HCT116 (cell line): ENCODE data around the gene NUP54. TPM values are rescaled to one million over a fixed set of nuclear protein-coding genes. Genes with fewer than 3 reads are reported as not detected.

Source experiments
- ATAC-seq: fragments of 200-7000 bp; cut with Tn5 transposase; 2 replicates; pipeline ENCODE4 v1.9.1; 2020; ENCODE audit warnings: mild to moderate bottlenecking, moderate library complexity
- BruUV-seq: library from RNA; stranded (reverse); fragments of 400-500 nt; replicated peaks from 2 replicates; lab custom pipeline; 2021; lab: Mats Ljungman, UMichigan
- CTCF ChIA-PET: fragments of 300-600 bp; sonication (Branson Sonifier 250); formaldehyde crosslinking; loops from one replicate; lab custom pipeline; 2021; ENCODE audit warnings: antibody characterized with exemption; lab: Charles Lee
- POLR2A ChIA-PET: fragments of 300-600, 350-600 bp; sonication (Branson Sonifier 250); formaldehyde crosslinking; loops from one replicate; lab custom pipeline; 2021; ENCODE audit warnings: antibody characterized with exemption; lab: Charles Lee
- RAD21 ChIA-PET, 2 experiments: fragments of 300-600 bp; sonication (Branson Sonifier 250); formaldehyde crosslinking; loops; one replicate each; lab custom pipeline; 2023; ENCODE audit warnings: low total read pairs in 2 of 2; ENCODE audit not compliant: uncharacterized antibody in 2 of 2, unreplicated experiment in 2 of 2, low non-redundant PET in 1 of 2; lab: Charles Lee
- DNase-seq: peaks from one replicate; pipeline ENCODE4 v3.0.0-alpha.2; 2010; ENCODE audit warnings: low read depth, low spot score
- H2AFZ ChIP-seq: fragments of 200-600 bp; shearing (Covaris generic), sonication (generic); 2 replicates; pipeline ENCODE4 v1.6.1; 2017; ENCODE audit warnings: low read depth, mixed run types, mixed read lengths, antibody characterized with exemption, low read length; ENCODE audit not compliant: poor library complexity, severe bottlenecking
- H3K27ac ChIP-seq: 2 replicates; pipeline ENCODE4 v1.5.1; 2012; ENCODE audit warnings: low read depth, low read length
- H3K27me3 ChIP-seq: fragments of 200-600 bp; sonication (generic); 2 replicates; pipeline ENCODE4 v1.6.1; 2016; ENCODE audit warnings: mixed run types, low read length, mixed read lengths; ENCODE audit not compliant: insufficient read depth
- H3K36me3 ChIP-seq, 2 experiments: fragments of 200-500 bp in 1 of 2; fragments of 200-600 bp in 1 of 2; sonication (Bioruptor generic) in 1 of 2; sonication (generic) in 1 of 2; 2 replicates each; pipeline versions ENCODE4 v1.5.1 to v1.6.1; 2014 to 2016; ENCODE audit warnings: low read length in 2 of 2, inconsistent platforms in 1 of 2, mixed read lengths in 1 of 2, mixed run types in 1 of 2; ENCODE audit not compliant: insufficient read depth in 2 of 2, control insufficient read depth in 1 of 2
- H3K4me1 ChIP-seq, 2 experiments: fragments of 200-600 bp in 1 of 2; sonication (generic) in 1 of 2; 2 replicates each; pipeline versions ENCODE4 v1.5.1 to v1.6.1; 2012 to 2017; ENCODE audit warnings: low read length in 2 of 2, inconsistent platforms in 1 of 2, mild to moderate bottlenecking in 1 of 2, mixed read lengths in 1 of 2, mixed run types in 1 of 2, moderate library complexity in 1 of 2; ENCODE audit not compliant: insufficient read depth in 2 of 2, control insufficient read depth in 1 of 2
- H3K4me2 ChIP-seq: fragments of 200-600 bp; sonication (generic); 2 replicates; pipeline ENCODE4 v1.6.1; 2017; ENCODE audit warnings: mixed run types, low read length, mixed read lengths
- H3K4me3 ChIP-seq, 2 experiments: fragments of 200-600 bp in 1 of 2; sonication (generic) in 1 of 2; replicated peaks in 1 of 2; 2 replicates each; pipeline ENCODE4 v1.5.1; 2011 to 2016; ENCODE audit warnings: low read length in 2 of 2, control low read depth in 1 of 2, low read depth in 1 of 2, mild to moderate bottlenecking in 1 of 2, mixed read lengths in 1 of 2, mixed run types in 1 of 2
- H3K79me2 ChIP-seq: fragments of 200-600 bp; sonication (generic); 2 replicates; pipeline ENCODE4 v1.6.1; 2017; ENCODE audit warnings: mild to moderate bottlenecking, mixed run types, low read length, moderate library complexity, mixed read lengths; ENCODE audit not compliant: insufficient read depth
- H3K9ac ChIP-seq: fragments of 200-600 bp; sonication (generic); 2 replicates; pipeline ENCODE4 v1.6.1; 2016; ENCODE audit warnings: low read length, mixed read lengths
- H3K9me2 ChIP-seq: fragments of 200-600 bp; sonication (generic), shearing (Covaris generic); 2 replicates; pipeline ENCODE4 v1.6.1; 2017; ENCODE audit warnings: mixed run types, mild to moderate bottlenecking, moderate library complexity; ENCODE audit not compliant: insufficient read depth
- H3K9me3 ChIP-seq, 2 experiments: fragments of 200-500 bp in 1 of 2; fragments of 200-600 bp in 1 of 2; sonication (Bioruptor generic) in 1 of 2; sonication (generic) in 1 of 2; 2 replicates each; pipeline ENCODE4 v1.6.1; 2014 to 2017; ENCODE audit warnings: low read length in 2 of 2, mixed read lengths in 2 of 2, inconsistent platforms in 1 of 2, low read depth in 1 of 2, mild to moderate bottlenecking in 1 of 2, mixed run types in 1 of 2, moderate library complexity in 1 of 2; ENCODE audit not compliant: control insufficient read depth in 1 of 2, insufficient read depth in 1 of 2
- H4K20me1 ChIP-seq: fragments of 200-600 bp; sonication (generic), shearing (Covaris generic); 2 replicates; pipeline ENCODE4 v1.6.1; 2017; ENCODE audit warnings: mixed run types, mild to moderate bottlenecking, moderate library complexity; ENCODE audit not compliant: insufficient read depth
- CBX3 ChIP-seq: IDR thresholded peaks from 2 replicates; pipeline ENCODE4 v1.6.1; 2012; ENCODE audit warnings: low read depth
- EGR1 ChIP-seq: IDR thresholded peaks from 2 replicates; pipeline ENCODE4 v1.6.1; 2012; ENCODE audit warnings: low read depth
- ELF1 ChIP-seq: IDR thresholded peaks from 2 replicates; pipeline ENCODE4 v1.6.1; 2012; ENCODE audit warnings: low read depth, borderline replicate concordance
- EZH2phosphoT487 ChIP-seq: fragments of 200-600 bp; IDR thresholded peaks from 2 replicates; pipeline ENCODE4 v1.6.1; 2018; ENCODE audit warnings: antibody characterized with exemption, borderline replicate concordance
- FOSL1 ChIP-seq: IDR thresholded peaks from 2 replicates; pipeline ENCODE4 v1.6.1; 2012; ENCODE audit warnings: low read depth
- JUND ChIP-seq: IDR thresholded peaks from 2 replicates; pipeline ENCODE4 v1.6.1; 2012
- POLR2A ChIP-seq: IDR thresholded peaks from 2 replicates; pipeline ENCODE4 v1.7.0; 2011; ENCODE audit warnings: borderline replicate concordance; ENCODE audit not compliant: insufficient read depth, insufficient read length; ENCODE audit errors: extremely low read depth
- POLR2AphosphoS5 ChIP-seq: IDR thresholded peaks from 2 replicates; pipeline ENCODE4 v1.6.1; 2011; ENCODE audit warnings: mild to moderate bottlenecking, low read depth, low read length, moderate library complexity
- RAD21 ChIP-seq: IDR thresholded peaks from 2 replicates; pipeline ENCODE4 v1.6.1; 2012; ENCODE audit warnings: low read depth, mild to moderate bottlenecking
- SIN3A ChIP-seq: IDR thresholded peaks from 2 replicates; pipeline ENCODE4 v1.6.1; 2012; ENCODE audit warnings: low read depth
- SP1 ChIP-seq: IDR thresholded peaks from 2 replicates; pipeline ENCODE4 v1.6.1; 2012; ENCODE audit warnings: low read depth
- SRF ChIP-seq: IDR thresholded peaks from 2 replicates; pipeline ENCODE4 v1.6.1; 2012; ENCODE audit warnings: low read depth
- TCF7L2 ChIP-seq: IDR thresholded peaks from 2 replicates; pipeline ENCODE4 v1.7.0; 2011; ENCODE audit warnings: borderline replicate concordance, inconsistent platforms; ENCODE audit not compliant: insufficient read depth, insufficient read length; ENCODE audit errors: extremely low read depth
- YY1 ChIP-seq: IDR thresholded peaks from 2 replicates; pipeline ENCODE4 v1.6.1; 2011; ENCODE audit warnings: low read length, low read depth, moderate library complexity, mild to moderate bottlenecking; ENCODE audit not compliant: insufficient replicate concordance; ENCODE audit errors: extremely low read depth
- ZFX ChIP-seq: fragments of 450-650 bp; IDR thresholded peaks from 2 replicates; pipeline ENCODE4 v1.6.1; 2017
- intact Hi-C: fragments of 100-400 bp; cut with micrococcal nuclease; formaldehyde crosslinking; loops from 2 replicates; pipeline ENCODE4 v1.10.0; 2022
- total RNA-seq: library from RNA; stranded (reverse); gene quantifications from one replicate; pipeline ENCODE4 v1.2.1, GENCODE V29; 2021; ENCODE audit not compliant: unreplicated experiment
- TF ChIP-seq, protein P1 (sequence below): IDR thresholded peaks from 2 replicates; pipeline ENCODE4 v1.6.1; 2011; ENCODE audit warnings: mild to moderate bottlenecking, low read length, moderate library complexity; ENCODE audit not compliant: insufficient replicate concordance; ENCODE audit errors: extremely low read depth
- TF ChIP-seq, protein P2 (sequence below), 3 experiments: fragments of 200-600 bp in 1 of 3; sonication (generic) in 1 of 3; IDR thresholded peaks in 2 of 3; conservative IDR thresholded peaks in 1 of 3; 2 replicates each; pipeline ENCODE4 v1.5.1; 2012 to 2017; ENCODE audit warnings: low read depth in 2 of 3, low read length in 2 of 3, antibody characterized with exemption in 1 of 3, borderline replicate concordance in 1 of 3, control low read depth in 1 of 3, mild to moderate bottlenecking in 1 of 3, mixed read lengths in 1 of 3, mixed run types in 1 of 3, moderate library complexity in 1 of 3; ENCODE audit not compliant: insufficient read depth in 1 of 3
- TF ChIP-seq, protein P3 (sequence below): IDR thresholded peaks from 2 replicates; pipeline ENCODE4 v1.6.1; 2012
- TF ChIP-seq, protein P4 (sequence below): IDR thresholded peaks from 2 replicates; pipeline ENCODE4 v1.6.1; 2012

The NUP54 gene
- total RNA-seq, 1 experiment from 2014 or later = 53.9 TPM

DNA sequence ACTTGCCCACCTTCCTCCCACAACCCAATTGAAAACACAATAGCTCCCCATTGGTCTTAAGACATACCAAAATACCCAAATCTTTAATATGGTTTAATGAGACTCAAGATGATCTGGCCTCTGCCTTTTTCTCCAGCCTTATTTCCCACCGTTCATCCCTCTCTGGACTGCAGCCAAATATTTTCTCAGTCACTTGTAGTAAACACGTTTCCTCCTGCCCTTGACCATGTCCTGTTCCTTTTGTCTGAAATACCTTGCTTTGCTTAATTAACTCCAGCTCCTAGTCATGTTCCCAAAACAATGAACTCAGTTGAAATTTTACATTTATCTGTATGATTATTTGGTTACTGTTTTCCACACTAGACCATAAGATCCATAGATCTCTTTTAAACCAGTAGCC, 8.4 kb upstream of the NUP54 start:
- ATAC-seq (no peak), DNase-seq (no peak)
- H4K20me1 ChIP-seq = no peaks in the 10 kb centered on the region
- no peaks in the 10 kb centered on the region for H3K27me3 ChIP-seq
- H3K4me3 ChIP-seq = no peak overlapping the region
- ChIA-PET POLR2A (no interaction called here), CTCF (no interaction called here), RAD21 (no interaction called here)
- no peak overlapping the region for H2AFZ ChIP-seq
- H3K36me3 ChIP-seq = peaks cover 0 to 5% of the 10 kb centered on the region in 2 experiments; a peak in 3 of 4 replicates
- no peaks in the 10 kb centered on the region for H3K79me2 ChIP-seq
- no peaks in the 10 kb centered on the region for H3K9me3 ChIP-seq
- TF ChIP-seq SP1 = no peak
- TF ChIP-seq, protein P1, sequence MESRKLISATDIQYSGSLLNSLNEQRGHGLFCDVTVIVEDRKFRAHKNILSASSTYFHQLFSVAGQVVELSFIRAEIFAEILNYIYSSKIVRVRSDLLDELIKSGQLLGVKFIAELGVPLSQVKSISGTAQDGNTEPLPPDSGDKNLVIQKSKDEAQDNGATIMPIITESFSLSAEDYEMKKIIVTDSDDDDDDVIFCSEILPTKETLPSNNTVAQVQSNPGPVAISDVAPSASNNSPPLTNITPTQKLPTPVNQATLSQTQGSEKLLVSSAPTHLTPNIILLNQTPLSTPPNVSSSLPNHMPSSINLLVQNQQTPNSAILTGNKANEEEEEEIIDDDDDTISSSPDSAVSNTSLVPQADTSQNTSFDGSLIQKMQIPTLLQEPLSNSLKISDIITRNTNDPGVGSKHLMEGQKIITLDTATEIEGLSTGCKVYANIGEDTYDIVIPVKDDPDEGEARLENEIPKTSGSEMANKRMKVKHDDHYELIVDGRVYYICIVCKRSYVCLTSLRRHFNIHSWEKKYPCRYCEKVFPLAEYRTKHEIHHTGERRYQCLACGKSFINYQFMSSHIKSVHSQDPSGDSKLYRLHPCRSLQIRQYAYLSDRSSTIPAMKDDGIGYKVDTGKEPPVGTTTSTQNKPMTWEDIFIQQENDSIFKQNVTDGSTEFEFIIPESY = no peak
- BruUV-seq = no TSS peak
- H3K9me2 ChIP-seq = peaks cover 2% of the 10 kb centered on the region; the same call in 1 of the 2 replicates
- intact Hi-C loops = no loop called here
- no peaks in the 10 kb centered on the region for H3K4me1 ChIP-seq
- no peak overlapping the region for H3K9ac ChIP-seq
- no peak overlapping the region for H3K4me2 ChIP-seq
- H3K27ac ChIP-seq = no peak overlapping the region

DNA sequence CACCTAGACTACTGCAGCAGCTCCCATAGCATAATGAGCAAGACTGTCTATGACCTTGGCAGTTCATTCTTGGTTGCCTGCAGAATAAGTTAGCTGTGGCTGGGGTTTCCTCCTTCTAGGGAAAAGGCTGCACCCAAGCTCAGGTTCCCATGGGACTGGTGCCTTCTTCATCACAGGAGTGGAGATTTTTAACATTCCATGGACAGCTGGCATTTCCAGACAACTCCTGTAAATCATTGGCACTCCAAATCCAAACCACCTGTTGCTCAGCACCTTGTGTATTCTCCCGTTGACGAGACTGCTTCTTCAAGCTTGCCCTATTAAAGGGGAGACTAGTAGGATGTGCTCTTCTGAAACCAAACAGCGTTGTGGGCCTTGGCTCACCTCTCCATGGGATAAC, 7.8 kb upstream of the NUP54 start:
- H3K36me3 ChIP-seq = peaks cover 0 to under 1% of the 10 kb centered on the region in 2 experiments; a peak in 1 of 4 replicates
- H3K27ac ChIP-seq = no peak overlapping the region
- H2AFZ ChIP-seq = no peak overlapping the region
- intact Hi-C loops = no loop called here
- ChIA-PET CTCF (no interaction called here), POLR2A (no interaction called here), RAD21 (no interaction called here)
- H3K9me3 ChIP-seq = no peaks in the 10 kb centered on the region
- no peak overlapping the region for H3K4me3 ChIP-seq
- DNase-seq (no peak), ATAC-seq (no peak)
- H3K4me1 ChIP-seq = no peaks in the 10 kb centered on the region
- no TSS peak for BruUV-seq
- no peak overlapping the region for H3K9ac ChIP-seq
- H3K4me2 ChIP-seq = no peak overlapping the region
- H3K79me2 ChIP-seq = no peaks in the 10 kb centered on the region
- H3K27me3 ChIP-seq = no peaks in the 10 kb centered on the region
- peaks cover 2% of the 10 kb centered on the region; the same call in 1 of the 2 replicates for H3K9me2 ChIP-seq
- no peaks in the 10 kb centered on the region for H4K20me1 ChIP-seq
- TF ChIP-seq, protein P2, sequence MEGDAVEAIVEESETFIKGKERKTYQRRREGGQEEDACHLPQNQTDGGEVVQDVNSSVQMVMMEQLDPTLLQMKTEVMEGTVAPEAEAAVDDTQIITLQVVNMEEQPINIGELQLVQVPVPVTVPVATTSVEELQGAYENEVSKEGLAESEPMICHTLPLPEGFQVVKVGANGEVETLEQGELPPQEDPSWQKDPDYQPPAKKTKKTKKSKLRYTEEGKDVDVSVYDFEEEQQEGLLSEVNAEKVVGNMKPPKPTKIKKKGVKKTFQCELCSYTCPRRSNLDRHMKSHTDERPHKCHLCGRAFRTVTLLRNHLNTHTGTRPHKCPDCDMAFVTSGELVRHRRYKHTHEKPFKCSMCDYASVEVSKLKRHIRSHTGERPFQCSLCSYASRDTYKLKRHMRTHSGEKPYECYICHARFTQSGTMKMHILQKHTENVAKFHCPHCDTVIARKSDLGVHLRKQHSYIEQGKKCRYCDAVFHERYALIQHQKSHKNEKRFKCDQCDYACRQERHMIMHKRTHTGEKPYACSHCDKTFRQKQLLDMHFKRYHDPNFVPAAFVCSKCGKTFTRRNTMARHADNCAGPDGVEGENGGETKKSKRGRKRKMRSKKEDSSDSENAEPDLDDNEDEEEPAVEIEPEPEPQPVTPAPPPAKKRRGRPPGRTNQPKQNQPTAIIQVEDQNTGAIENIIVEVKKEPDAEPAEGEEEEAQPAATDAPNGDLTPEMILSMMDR (IDR thresholded peaks at IDR 0.05 in 2 of 3, conservative IDR thresholded peaks at IDR 0.05 in 1 of 3; ENCODE audit: borderline replicate concordance in 1 of 3, insufficient read depth in 1 of 3, low read depth in 2 of 3, low read length in 2 of 3) = no peak
- TF ChIP-seq ELF1 (no peak), EGR1 (no peak), JUND (no peak), SIN3A (no peak), SRF (no peak), TCF7L2 (no peak), SP1 (no peak), YY1 (no peak), POLR2AphosphoS5 (no peak), POLR2A (no peak), EZH2phosphoT487 (no peak), RAD21 (no peak), CBX3 (no peak), FOSL1 (no peak), ZFX (no peak)
- TF ChIP-seq, protein P3, sequence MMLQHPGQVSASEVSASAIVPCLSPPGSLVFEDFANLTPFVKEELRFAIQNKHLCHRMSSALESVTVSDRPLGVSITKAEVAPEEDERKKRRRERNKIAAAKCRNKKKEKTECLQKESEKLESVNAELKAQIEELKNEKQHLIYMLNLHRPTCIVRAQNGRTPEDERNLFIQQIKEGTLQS = no peak
- TF ChIP-seq, protein P4, sequence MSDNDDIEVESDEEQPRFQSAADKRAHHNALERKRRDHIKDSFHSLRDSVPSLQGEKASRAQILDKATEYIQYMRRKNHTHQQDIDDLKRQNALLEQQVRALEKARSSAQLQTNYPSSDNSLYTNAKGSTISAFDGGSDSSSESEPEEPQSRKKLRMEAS = no peak
